Panc1 (cell line): ENCODE results near the gene RPS6KB2. TPM values are rescaled to one million over a fixed set of nuclear protein-coding genes. Genes with fewer than 3 reads are reported as not detected.

Source experiments
- ATAC-seq: fragments of 200-7000 bp; cut with Tn5 transposase; 2 replicates; pipeline ENCODE4 v1.9.1; 2020; ENCODE audit warnings: mild to moderate bottlenecking, moderate library complexity
- BruUV-seq: library from RNA; stranded (reverse); fragments of 400-500 nt; replicated peaks from 2 replicates; lab custom pipeline; 2021; lab: Mats Ljungman, UMichigan
- CTCF ChIA-PET: fragments of 300-600 bp; sonication (Branson Sonifier 250); formaldehyde crosslinking; loops from one replicate; lab custom pipeline; 2022; ENCODE audit warnings: antibody characterized with exemption; lab: Charles Lee
- POLR2A ChIA-PET: fragments of 300-600 bp; sonication (Branson Sonifier 250); formaldehyde crosslinking; loops from one replicate; lab custom pipeline; 2022; ENCODE audit warnings: antibody characterized with exemption; lab: Charles Lee
- DNase-seq: peaks from one replicate; pipeline ENCODE4 v3.0.0-alpha.2; 2010; ENCODE audit warnings: low read depth, low spot score
- H3K27ac ChIP-seq: 2 replicates; pipeline ENCODE4 v1.5.1; 2011; ENCODE audit warnings: mild to moderate bottlenecking, low read length, inconsistent platforms
- H3K27me3 ChIP-seq: fragments of 200-500 bp; sonication (Bioruptor generic); 2 replicates; pipeline ENCODE4 v1.6.0; 2014; ENCODE audit warnings: low read length, inconsistent platforms; ENCODE audit not compliant: control insufficient read depth, insufficient read depth
- H3K36me3 ChIP-seq: fragments of 200-500 bp; sonication (Bioruptor generic); 2 replicates; pipeline ENCODE4 v1.5.1; 2014; ENCODE audit warnings: inconsistent platforms, mild to moderate bottlenecking, low read length, moderate library complexity; ENCODE audit not compliant: control insufficient read depth, insufficient read depth
- H3K4me1 ChIP-seq: 2 replicates; pipeline ENCODE4 v1.5.1; 2011; ENCODE audit warnings: inconsistent platforms, mild to moderate bottlenecking, low read length, moderate library complexity; ENCODE audit not compliant: control insufficient read depth, insufficient read depth
- H3K4me3 ChIP-seq, 2 experiments: 2 replicates each; pipeline ENCODE4 v1.5.1; 2011 to 2012; ENCODE audit warnings: low read depth in 2 of 2, low read length in 2 of 2, mild to moderate bottlenecking in 2 of 2, inconsistent platforms in 1 of 2, moderate library complexity in 1 of 2
- H3K9me3 ChIP-seq: fragments of 200-500 bp; sonication (Bioruptor generic); 2 replicates; pipeline ENCODE4 v1.5.1; 2014; ENCODE audit warnings: low read depth, mild to moderate bottlenecking, inconsistent platforms, low read length, moderate library complexity; ENCODE audit not compliant: control insufficient read depth, insufficient read depth
- POLR2AphosphoS5 ChIP-seq: IDR thresholded peaks from 2 replicates; pipeline ENCODE4 v1.6.1; 2012; ENCODE audit warnings: mild to moderate bottlenecking, low read depth, low read length, moderate library complexity
- SIN3A ChIP-seq: IDR thresholded peaks from 2 replicates; pipeline ENCODE4 v1.6.1; 2012; ENCODE audit warnings: low read depth, mild to moderate bottlenecking, low read length, moderate library complexity, borderline replicate concordance; ENCODE audit not compliant: insufficient read depth
- TCF7L2 ChIP-seq: IDR thresholded peaks from 2 replicates; pipeline ENCODE4 v1.6.1; 2011; ENCODE audit warnings: mild to moderate bottlenecking, low read depth, low read length, inconsistent platforms
- in situ Hi-C: cut with HindIII; loops from 2 replicates; pipeline ENCODE4 v1.10.0; 2016; ENCODE audit warnings: low sequenced_read_pairs, low pct_unique_long_range_greater_than_20kb
- intact Hi-C: fragments of 100-400 bp; cut with micrococcal nuclease; formaldehyde crosslinking; loops from one replicate; pipeline ENCODE4 v1.10.0; 2022; ENCODE audit not compliant: unreplicated experiment
- total RNA-seq: library from RNA; stranded (reverse); gene quantifications from one replicate; pipeline ENCODE4 v1.2.1, GENCODE V29; 2021; ENCODE audit not compliant: unreplicated experiment
- TF ChIP-seq, protein P1 (sequence below), 2 experiments: IDR thresholded peaks; 2 replicates each; pipeline ENCODE4 v1.6.1; 2011 to 2012; ENCODE audit warnings: low read depth in 2 of 2, control low read depth in 1 of 2, low read length in 1 of 2, mild to moderate bottlenecking in 1 of 2, moderate library complexity in 1 of 2; ENCODE audit not compliant: insufficient read depth in 1 of 2
- TF ChIP-seq, protein P2 (sequence below): fragments of 450-650 bp; IDR thresholded peaks from 2 replicates; pipeline ENCODE4 v1.5.1; 2017; ENCODE audit warnings: mild to moderate bottlenecking

RPS6KB2 gene
- total RNA-seq, 1 experiment from 2014 or later = 68.5 TPM

DNA sequence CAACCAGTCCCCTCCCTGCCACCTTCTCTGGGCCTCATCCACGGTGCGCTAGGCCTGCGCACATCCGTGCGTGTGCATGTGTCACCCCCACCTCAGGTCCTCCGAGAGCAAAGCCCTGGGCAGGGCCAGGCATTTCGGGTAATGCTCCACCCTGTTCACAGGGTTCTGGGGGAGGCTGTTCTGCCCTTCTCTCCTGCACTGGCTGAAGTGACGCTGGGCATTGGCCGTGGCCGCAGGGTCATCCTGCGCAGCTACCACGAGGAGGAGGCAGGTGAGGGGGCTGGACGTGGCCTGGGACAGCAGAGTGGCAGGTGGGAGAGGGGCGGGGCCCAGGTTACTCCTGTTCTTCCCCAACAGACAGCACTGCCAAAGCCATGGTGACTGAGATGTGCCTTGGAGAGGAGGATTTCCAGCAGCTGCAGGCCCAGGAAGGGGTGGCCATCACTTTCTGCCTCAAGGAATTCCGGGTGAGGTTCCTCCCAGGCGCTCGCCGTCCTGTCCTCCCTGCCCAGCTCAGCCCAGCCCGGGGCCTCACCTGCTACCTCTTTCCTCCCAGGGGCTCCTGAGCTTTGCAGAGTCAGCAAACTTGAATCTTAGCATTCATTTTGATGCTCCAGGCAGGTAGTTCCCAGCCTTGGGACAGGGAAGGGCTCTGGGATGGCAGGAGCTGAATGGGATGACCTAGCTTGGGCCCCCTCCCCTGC, 32.6 kb upstream of the RPS6KB2 start:
- ATAC-seq = no peak
- H3K27me3 ChIP-seq = no peaks in the 10 kb centered on the region
- H3K4me3 ChIP-seq = no peak overlapping the region
- POLR2A ChIA-PET = no interaction called here
- H3K27ac ChIP-seq = no peak overlapping the region
- DNase-seq = no peak
- H3K9me3 ChIP-seq = no peaks in the 10 kb centered on the region
- H3K36me3 ChIP-seq = peaks cover 7% of the 10 kb centered on the region
- BruUV-seq = no TSS peak
- intact Hi-C loops (no loop called here), in situ Hi-C loops (no loop called here)
- CTCF ChIA-PET = interaction anchor here (0.6 kb wide), 1 partner anchor 78 kb away, joined by 3 read pairs; no protein-coding TSS in a partner anchor
- peaks cover 37% of the 10 kb centered on the region for H3K4me1 ChIP-seq
- no peak for TF ChIP-seq TCF7L2
- TF ChIP-seq, protein P1, sequence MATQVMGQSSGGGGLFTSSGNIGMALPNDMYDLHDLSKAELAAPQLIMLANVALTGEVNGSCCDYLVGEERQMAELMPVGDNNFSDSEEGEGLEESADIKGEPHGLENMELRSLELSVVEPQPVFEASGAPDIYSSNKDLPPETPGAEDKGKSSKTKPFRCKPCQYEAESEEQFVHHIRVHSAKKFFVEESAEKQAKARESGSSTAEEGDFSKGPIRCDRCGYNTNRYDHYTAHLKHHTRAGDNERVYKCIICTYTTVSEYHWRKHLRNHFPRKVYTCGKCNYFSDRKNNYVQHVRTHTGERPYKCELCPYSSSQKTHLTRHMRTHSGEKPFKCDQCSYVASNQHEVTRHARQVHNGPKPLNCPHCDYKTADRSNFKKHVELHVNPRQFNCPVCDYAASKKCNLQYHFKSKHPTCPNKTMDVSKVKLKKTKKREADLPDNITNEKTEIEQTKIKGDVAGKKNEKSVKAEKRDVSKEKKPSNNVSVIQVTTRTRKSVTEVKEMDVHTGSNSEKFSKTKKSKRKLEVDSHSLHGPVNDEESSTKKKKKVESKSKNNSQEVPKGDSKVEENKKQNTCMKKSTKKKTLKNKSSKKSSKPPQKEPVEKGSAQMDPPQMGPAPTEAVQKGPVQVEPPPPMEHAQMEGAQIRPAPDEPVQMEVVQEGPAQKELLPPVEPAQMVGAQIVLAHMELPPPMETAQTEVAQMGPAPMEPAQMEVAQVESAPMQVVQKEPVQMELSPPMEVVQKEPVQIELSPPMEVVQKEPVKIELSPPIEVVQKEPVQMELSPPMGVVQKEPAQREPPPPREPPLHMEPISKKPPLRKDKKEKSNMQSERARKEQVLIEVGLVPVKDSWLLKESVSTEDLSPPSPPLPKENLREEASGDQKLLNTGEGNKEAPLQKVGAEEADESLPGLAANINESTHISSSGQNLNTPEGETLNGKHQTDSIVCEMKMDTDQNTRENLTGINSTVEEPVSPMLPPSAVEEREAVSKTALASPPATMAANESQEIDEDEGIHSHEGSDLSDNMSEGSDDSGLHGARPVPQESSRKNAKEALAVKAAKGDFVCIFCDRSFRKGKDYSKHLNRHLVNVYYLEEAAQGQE (IDR thresholded peaks at IDR 0.05; ENCODE audit: insufficient read depth in 1 of 2, low read depth in 2 of 2, low read length in 1 of 2) = no peak
- TF ChIP-seq, protein P2, sequence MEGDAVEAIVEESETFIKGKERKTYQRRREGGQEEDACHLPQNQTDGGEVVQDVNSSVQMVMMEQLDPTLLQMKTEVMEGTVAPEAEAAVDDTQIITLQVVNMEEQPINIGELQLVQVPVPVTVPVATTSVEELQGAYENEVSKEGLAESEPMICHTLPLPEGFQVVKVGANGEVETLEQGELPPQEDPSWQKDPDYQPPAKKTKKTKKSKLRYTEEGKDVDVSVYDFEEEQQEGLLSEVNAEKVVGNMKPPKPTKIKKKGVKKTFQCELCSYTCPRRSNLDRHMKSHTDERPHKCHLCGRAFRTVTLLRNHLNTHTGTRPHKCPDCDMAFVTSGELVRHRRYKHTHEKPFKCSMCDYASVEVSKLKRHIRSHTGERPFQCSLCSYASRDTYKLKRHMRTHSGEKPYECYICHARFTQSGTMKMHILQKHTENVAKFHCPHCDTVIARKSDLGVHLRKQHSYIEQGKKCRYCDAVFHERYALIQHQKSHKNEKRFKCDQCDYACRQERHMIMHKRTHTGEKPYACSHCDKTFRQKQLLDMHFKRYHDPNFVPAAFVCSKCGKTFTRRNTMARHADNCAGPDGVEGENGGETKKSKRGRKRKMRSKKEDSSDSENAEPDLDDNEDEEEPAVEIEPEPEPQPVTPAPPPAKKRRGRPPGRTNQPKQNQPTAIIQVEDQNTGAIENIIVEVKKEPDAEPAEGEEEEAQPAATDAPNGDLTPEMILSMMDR = no peak
- TF ChIP-seq POLR2AphosphoS5 = no peak
- TF ChIP-seq SIN3A = no peak

DNA sequence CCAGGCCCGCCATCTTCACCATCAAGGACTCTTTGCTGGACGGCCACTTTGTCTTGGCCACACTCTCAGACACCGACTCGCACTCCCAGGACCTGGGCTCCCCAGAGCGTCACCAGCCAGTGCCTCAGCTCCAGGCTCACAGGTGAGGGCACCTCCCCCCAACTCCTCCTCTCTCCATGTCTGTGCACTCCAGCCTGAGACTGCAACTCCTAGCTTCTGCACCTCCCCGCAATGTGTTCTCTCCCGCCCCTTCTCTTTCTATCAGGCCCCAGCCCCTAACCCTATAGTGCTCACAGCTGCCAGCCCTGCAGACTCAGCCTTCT, 32.1 kb upstream of the RPS6KB2 start:
- DNase-seq (no peak), ATAC-seq (no peak)
- no TSS peak for BruUV-seq
- no peaks in the 10 kb centered on the region for H3K9me3 ChIP-seq
- TF ChIP-seq, protein P2 = no peak
- TF ChIP-seq TCF7L2 (no peak), POLR2AphosphoS5 (no peak), SIN3A (no peak)
- TF ChIP-seq, protein P1 (IDR thresholded peaks at IDR 0.05; ENCODE audit: insufficient read depth in 1 of 2, low read depth in 2 of 2, low read length in 1 of 2) = no peak
- CTCF ChIA-PET = interaction anchor here (0.6 kb wide), 2 partner anchors 78 to 169 kb away, joined by 3 read pairs; no protein-coding TSS in a partner anchor
- H3K27me3 ChIP-seq = no peaks in the 10 kb centered on the region
- peaks cover 7% of the 10 kb centered on the region for H3K36me3 ChIP-seq
- H3K4me3 ChIP-seq = no peak overlapping the region
- peaks cover 37% of the 10 kb centered on the region for H3K4me1 ChIP-seq
- POLR2A ChIA-PET = no interaction called here
- no peak overlapping the region for H3K27ac ChIP-seq
- in situ Hi-C loops = no loop called here
- intact Hi-C loops = no loop called here
